Urinary bladder (tissue), 4 donors: ENCODE results near the gene IFNAR2. TPM values are rescaled to one million over a fixed set of nuclear protein-coding genes. Genes with fewer than 3 reads are reported as not detected.

Source experiments
- DNase-seq: peaks from one replicate; pipeline ENCODE4 v3.0.0-alpha.2; 2015; ENCODE audit errors: extremely low spot score
- H3K27ac ChIP-seq: one replicate; pipeline ENCODE4 v1.5.1; 2013; ENCODE audit warnings: low read depth, mild to moderate bottlenecking, moderate library complexity
- H3K36me3 ChIP-seq: one replicate; pipeline ENCODE4 v1.6.1; 2013; ENCODE audit warnings: mild to moderate bottlenecking, moderate library complexity; ENCODE audit not compliant: insufficient read depth
- H3K4me1 ChIP-seq: one replicate; pipeline ENCODE4 v1.6.1; 2013; ENCODE audit warnings: mild to moderate bottlenecking, moderate library complexity; ENCODE audit not compliant: insufficient read depth
- H3K4me3 ChIP-seq: one replicate; pipeline ENCODE4 v1.5.1; 2013; ENCODE audit warnings: low read depth, low read length
- WGBS: extraction: QIAGEN DNeasy Blood & Tissue Kit; methylation state at CpG from one replicate; pipeline ENCODE4 v1.1.7; 2013; 5-methylcytosine and 5-hydroxymethylcytosine counted together
- polyA plus RNA-seq: library from polyadenylated mRNA; stranded (reverse); fragments of 200-250 nt; gene quantifications from one replicate; pipeline ENCODE4 v1.2.3, GENCODE V29; 2013
- total RNA-seq: library from RNA; depleted of rRNA; stranded (reverse); fragments of >200 nt; gene quantifications from one replicate; pipeline ENCODE4 v1.2.3, GENCODE V29; 2014
- donor health status: healthy with polysubstance abuse.
- donor health status: healthy.

The IFNAR2 gene
- total RNA-seq (16.6 TPM), polyA plus RNA-seq (17.5 TPM)

DNA sequence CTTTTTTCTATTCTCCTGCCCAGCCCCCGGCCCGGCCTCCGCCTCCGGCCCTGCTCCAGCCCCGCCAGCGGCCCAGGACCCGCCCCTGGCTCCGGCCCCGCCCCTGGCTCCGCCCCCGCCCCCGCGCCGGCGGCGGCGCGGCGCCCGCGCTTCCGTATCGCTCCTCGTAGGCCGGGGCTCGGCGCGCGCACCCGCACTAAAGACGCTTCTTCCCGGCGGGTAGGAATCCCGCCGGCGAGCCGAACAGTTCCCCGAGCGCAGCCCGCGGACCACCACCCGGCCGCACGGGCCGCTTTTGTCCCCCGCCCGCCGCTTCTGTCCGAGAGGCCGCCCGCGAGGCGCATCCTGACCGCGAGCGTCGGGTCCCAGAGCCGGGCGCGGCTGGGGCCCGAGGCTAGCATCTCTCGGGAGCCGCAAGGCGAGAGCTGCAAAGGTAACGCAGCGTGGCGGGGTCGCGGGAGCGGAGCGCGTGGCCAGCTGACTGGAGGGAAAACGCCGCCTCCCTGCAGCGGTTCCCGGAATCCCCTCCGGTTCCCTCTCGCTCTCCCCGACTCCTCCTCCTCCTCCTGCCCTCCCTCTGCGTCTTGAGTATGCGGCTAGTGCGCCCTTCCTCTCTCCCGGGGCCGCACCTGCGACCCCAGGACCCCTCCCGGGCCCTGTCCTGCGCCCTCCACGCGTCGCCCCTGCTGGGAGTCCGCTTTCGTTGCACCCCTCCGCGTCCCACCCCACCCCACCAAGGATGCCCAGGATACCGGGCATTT lies at the start of gene IFNAR2:
IFNAR2 (plus strand) TSS at position 155 of the 761 bp plus-strand sequence. CDS start 11,985 bp downstream, outside the sequence.
- Histone ChIP-seq H3K36me3 (no peaks in the 10 kb centered on the region), H3K4me3 (peak within 1 kb of the TSS; percentile 84), H3K4me1 (peaks cover 2% of the 10 kb centered on the region), H3K27ac (peak within 1 kb of the TSS; percentile 82)
- peak; percentile 25 for DNase-seq
- under 1% methylated on average over 95 of the region's 95 CpGs for WGBS

DNA sequence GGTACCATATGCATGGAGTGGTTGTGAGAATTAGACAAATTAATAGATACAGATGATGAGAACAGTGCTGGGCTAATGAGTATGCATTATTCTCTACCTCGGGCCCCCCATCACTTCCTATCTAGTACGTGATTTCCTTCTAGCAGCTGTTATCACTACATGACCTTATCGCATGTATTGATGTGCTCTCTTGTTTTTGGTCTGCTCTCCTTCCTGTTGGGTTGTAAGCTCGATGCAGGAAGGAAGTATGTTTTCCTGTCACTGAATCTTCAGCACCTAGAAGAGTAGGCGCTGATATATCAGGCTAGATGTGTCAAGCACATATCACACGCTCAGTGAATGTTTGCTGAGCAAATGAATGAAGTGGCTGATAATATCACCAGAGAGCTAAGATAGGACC lies 43.9 kb upstream of the IFNAR2 start:
- Histone ChIP-seq H3K36me3 (no peaks in the 10 kb centered on the region), H3K27ac (no peak overlapping the region), H3K4me1 (no peaks in the 10 kb centered on the region), H3K4me3 (no peak overlapping the region)
- 70% methylated on average over 6 of the region's 6 CpGs for WGBS
- DNase-seq: no peak

DNA sequence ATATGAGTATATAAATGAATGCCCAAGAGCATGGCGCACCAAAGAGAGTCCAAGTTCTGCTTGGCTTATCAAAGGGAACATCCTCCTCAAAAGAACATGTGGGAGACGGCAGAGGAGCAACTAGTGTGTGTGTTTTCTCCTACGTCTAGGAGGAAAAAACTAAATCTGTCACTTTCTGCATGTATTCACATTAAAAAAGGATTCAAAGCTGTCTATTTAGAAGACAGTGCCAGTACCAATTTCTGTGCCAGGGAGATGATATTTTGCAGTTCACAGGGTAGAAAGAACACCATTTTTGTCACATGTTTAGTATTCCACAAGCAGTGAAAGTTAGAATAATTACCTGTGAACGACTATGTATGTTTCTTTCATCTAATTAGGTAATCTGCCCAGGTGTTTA lies 42.5 kb upstream of the IFNAR2 start:
- Histone ChIP-seq H3K36me3 (no peaks in the 10 kb centered on the region), H3K27ac (no peak overlapping the region), H3K4me1 (no peaks in the 10 kb centered on the region), H3K4me3 (no peak overlapping the region)
- WGBS: 60% methylated on average over 4 of the region's 4 CpGs
- DNase-seq: no peak

DNA sequence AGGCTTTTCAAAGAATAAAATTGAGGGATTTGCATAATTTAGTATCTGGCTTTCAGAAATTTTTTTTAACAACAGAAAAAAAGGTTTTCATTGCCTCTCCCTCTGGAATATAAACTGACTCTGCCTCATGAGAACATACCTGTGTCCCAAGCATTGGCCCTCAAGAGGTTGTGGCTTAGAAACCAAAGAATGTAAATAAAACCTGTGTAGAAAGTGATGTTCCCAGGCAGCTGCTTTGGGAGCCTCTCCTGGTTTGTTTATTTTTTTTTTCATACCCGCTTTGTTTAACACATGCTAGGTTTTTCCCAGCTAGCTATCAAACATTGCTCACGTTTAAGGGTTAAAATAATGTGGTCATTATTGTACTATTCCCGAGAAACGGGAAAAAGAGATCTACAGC lies 40.5 kb upstream of the IFNAR2 start:
- Histone ChIP-seq H3K4me3 (no peak overlapping the region), H3K27ac (no peak overlapping the region), H3K36me3 (no peaks in the 10 kb centered on the region), H3K4me1 (no peaks in the 10 kb centered on the region)
- no peak for DNase-seq
- 19% methylated on average over 4 of the region's 4 CpGs for WGBS

DNA sequence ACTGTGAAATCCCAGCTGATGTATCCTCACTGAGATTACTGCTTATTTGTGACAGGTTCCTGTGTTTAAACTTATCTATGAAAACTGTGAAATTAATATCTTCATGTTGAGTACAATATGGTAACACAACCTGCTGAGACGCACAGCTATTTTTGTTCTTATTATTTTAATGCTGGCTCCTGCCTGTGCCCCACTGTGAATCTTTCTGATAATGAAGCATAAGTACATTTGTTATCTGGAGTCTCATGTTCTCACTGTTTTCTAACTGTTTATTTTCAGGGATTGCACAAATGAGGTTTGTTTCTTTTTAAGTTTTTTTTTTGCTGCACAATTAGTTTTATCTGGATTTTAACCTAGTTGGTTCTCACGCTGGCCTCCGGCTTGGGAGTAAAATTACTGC lies 39.9 kb upstream of the IFNAR2 start:
- no peaks in the 10 kb centered on the region for H3K36me3 ChIP-seq
- 57% methylated on average over 3 of the region's 3 CpGs for WGBS
- no peak for DNase-seq
- no peak overlapping the region for H3K27ac ChIP-seq
- H3K4me3 ChIP-seq: no peak overlapping the region
- H3K4me1 ChIP-seq: no peaks in the 10 kb centered on the region

DNA sequence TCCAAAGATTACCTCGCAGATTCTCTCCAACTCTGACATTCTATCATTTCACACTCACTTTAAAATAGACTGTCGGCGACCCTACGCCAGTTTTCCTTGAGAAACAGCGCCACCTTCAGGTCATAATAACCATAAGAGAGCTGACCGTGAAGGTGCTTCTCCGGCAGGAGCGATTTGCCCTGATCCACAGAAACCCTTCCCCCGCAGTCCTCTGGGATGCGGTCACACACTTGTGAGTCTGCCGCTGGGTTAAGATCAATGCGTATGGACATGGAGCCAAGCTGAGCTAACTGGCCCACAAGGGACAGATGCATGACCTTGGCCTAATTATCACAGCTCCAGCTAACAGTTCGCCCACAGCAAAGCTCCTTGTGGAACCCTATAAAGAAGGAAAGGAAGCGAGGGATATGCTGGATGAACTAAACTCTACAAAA lies 32.8 kb upstream of the IFNAR2 start:
- WGBS: 12% methylated on average over 14 of the region's 14 CpGs
- Histone ChIP-seq H3K4me1 (no peaks in the 10 kb centered on the region), H3K27ac (no peak overlapping the region), H3K4me3 (no peak overlapping the region), H3K36me3 (no peaks in the 10 kb centered on the region)
- no peak for DNase-seq

DNA sequence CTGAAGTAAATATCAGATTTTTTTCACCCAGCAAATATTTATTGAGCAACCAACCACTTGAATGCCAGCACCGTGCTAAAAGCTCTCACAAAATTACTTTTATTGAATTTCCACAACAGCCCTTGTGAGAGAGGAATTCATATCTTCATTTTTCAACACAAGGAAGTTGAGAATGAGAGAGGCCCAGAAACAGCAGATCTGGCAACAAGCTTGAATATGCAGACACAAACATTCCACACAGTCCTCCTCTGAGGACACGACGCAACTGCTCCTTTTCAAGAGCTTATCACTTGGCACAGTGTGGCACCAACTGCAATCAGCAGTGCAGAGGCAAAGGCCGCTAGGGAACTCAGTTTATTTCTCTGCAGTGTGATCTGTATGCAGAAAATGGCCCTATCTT lies 32.2 kb upstream of the IFNAR2 start:
- no peak overlapping the region for H3K27ac ChIP-seq
- 54% methylated on average over 4 of the region's 4 CpGs for WGBS
- no peak overlapping the region for H3K4me3 ChIP-seq
- no peaks in the 10 kb centered on the region for H3K36me3 ChIP-seq
- no peaks in the 10 kb centered on the region for H3K4me1 ChIP-seq
- DNase-seq: no peak

DNA sequence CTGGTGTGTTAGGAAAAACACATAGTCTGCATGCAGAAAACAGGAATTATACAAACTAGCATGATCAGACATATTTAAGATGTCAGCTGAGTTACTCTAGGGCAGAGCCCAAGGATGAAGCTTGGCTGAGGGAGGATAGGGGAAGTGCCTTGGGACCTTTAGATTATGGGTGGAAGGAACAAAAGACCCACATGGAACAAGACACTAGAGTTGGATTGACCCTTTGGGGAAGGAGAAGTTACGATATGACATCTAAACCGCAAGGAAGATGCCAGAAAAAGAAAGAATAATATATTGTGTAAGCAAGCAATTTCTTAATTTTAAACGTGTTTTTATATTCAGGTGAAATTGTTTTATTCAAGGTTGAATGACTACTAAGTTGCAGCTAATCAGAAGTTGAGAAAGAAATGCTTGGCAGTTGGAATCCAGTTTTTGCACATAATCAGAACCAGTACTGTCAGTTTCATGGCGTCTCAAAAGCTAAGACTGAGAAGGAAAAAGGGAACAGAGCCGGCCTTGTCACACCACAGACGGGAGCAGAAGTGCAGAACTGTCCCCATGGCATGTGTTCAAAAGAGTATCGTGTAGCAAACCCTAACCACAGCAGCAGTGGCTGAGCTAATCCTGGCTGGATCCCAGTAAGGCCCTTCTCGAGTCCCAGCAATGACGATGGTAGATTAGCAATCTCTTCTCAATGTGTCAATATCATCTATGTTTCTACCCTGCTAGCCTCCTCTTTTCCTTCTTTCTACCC lies 31.2 kb upstream of the IFNAR2 start:
- Histone ChIP-seq H3K27ac (no peak overlapping the region), H3K4me1 (no peaks in the 10 kb centered on the region), H3K36me3 (no peaks in the 10 kb centered on the region), H3K4me3 (no peak overlapping the region)
- DNase-seq: no peak
- 53% methylated on average over 9 of the region's 9 CpGs for WGBS

DNA sequence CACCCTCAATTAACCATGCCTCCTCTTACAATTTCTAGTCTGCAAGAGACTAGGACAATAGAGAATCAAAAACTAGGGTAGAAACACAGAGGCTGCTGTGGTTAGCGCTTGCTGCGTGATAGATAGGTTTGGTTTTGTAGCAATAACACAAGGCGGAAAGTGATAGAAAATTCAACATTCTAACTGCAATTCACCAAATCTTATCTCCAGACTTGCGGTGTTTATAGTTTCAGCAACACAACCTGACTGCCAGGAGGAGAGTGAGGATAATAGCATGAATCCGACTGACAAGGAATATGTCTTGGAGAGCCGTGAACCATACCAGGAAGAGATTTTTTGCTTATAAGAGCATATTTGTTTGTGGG lies 30.7 kb upstream of the IFNAR2 start:
- Histone ChIP-seq H3K27ac (no peak overlapping the region), H3K4me3 (no peak overlapping the region), H3K36me3 (no peaks in the 10 kb centered on the region), H3K4me1 (no peaks in the 10 kb centered on the region)
- no peak for DNase-seq
- WGBS: 52% methylated on average over 6 of the region's 6 CpGs

DNA sequence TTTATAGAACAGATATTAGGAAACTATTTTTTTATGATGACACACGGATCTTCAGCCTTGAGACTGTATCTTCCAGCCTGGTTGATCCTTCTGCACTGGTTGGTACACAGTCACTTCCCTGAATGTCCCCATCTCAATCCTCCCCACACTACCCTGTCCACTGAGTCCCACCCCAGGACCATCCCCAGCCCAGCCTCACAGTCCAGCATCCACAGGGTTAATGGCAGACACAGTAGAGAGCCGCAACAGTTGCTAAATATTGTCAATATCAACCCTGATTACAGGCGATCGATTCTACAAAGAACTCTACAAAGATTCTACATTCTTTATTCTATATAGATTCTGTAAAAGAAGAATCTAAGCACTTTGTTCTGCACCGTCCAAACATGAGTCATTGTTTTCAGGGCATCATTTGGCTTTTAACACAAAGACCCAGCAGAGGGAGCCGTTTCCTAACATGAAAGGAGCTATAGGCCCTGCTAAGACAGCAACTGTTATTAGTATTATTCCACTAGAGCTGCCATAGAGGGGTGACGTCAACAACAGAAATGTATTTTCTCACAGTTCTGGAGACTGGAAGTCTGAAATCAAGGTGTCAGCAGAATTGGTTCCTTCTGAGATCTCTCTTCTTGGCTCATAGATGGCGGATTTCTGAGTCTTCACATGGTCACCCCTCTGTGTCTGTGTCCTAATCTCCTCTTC lies 30.1 kb upstream of the IFNAR2 start:
- peak; percentile 89 for DNase-seq
- no peak overlapping the region for H3K4me3 ChIP-seq
- 16% methylated on average over 8 of the region's 8 CpGs for WGBS
- H3K4me1 ChIP-seq: no peaks in the 10 kb centered on the region
- no peak overlapping the region for H3K27ac ChIP-seq
- no peaks in the 10 kb centered on the region for H3K36me3 ChIP-seq

DNA sequence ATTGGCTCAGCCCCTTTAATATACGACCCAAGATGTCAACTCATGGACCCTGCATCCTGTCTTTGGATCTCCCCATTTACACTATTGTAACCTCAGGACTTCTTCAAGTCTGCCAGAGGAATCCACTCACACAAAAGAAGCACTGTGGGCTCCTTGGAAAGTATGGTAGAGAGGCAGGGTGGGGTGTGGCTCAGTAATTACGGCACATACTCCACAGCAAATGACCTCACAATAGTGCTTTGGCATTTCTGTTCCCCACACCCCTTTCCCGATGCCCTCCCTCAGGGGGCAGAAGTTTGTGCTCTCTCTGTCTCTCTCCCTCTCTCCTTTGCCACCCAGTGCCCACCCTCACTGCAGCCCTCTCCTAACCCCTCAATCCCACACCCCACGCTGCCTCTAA lies 27.8 kb upstream of the IFNAR2 start:
- no peak overlapping the region for H3K27ac ChIP-seq
- H3K36me3 ChIP-seq: no peaks in the 10 kb centered on the region
- no peak overlapping the region for H3K4me3 ChIP-seq
- no peaks in the 10 kb centered on the region for H3K4me1 ChIP-seq
- 72% methylated on average over 4 of the region's 4 CpGs for WGBS
- DNase-seq: no peak

DNA sequence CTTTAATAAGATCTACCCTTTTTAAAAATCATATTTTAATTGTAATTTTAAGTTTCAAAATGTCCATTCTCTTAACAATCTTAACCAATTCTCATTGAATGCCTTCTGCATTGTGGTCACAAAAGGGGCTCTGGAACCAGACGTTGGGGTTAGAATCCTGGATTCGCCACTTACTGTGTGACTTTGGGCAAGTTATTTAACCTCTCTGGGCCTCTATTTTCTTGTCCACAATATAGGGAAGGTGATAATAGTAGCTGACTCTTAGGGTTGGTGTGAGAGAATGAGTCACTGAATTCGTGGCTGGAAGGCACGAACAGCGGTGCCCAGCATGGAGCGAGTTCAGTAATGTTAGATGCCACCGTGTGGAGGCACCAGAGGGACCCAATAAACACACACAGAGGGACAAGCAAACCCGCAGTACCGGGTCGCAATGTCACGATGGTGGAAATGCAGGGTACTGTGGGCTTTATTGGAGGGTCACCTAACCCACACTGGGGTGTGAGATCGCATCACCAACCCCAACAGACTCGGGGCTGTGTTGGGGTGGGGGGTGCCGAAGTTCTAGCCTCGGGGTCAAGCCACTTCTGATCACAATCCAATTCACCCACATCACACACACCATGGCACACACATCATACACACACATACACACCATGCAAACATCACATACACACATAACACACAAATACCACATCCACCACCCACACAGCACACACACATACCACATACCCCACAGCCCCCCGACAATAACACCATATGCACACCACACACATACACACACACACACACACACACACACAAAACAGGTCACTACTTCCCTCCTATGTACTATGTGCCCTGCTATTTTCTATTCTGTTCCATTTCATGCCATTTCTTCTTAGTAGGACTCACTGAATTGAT lies 27.0 kb upstream of the IFNAR2 start:
- no peaks in the 10 kb centered on the region for H3K36me3 ChIP-seq
- no peak overlapping the region for H3K27ac ChIP-seq
- H3K4me3 ChIP-seq: no peak overlapping the region
- no peaks in the 10 kb centered on the region for H3K4me1 ChIP-seq
- DNase-seq: no peak
- 76% methylated on average over 16 of the region's 16 CpGs for WGBS

DNA sequence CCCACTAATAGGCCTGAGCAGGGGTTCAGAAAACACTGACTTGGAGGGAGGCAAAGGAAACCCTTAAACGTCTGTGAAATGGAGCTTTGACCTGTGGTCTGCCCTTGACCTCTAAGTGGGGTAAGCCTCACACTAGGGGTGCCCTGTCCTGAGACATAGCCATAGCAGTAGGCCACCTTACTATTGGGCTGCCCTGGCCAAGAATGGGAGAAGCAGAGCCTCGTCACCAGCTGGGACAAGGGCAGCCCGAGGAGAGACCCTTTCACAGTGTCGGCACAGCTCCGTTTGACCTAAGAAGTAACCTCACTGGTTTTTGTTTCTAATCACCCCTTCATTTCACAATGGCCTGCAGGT lies 26.4 kb upstream of the IFNAR2 start:
- WGBS: 51% methylated on average over 5 of the region's 5 CpGs
- H3K4me3 ChIP-seq: no peak overlapping the region
- no peak for DNase-seq
- H3K27ac ChIP-seq: no peak overlapping the region
- no peaks in the 10 kb centered on the region for H3K36me3 ChIP-seq
- H3K4me1 ChIP-seq: no peaks in the 10 kb centered on the region
